HL-60/S4 treated with phorbol 12-myristate 13-acetate at 8.2 ng/mL for 4 days and 3 days (cell line): ENCODE measurements around the gene GDPD5.

Experiments used
- in situ Hi-C: fragments of 300-500 bp; cut with MboI; formaldehyde crosslinking; loops from 2 replicates; pipeline ENCODE4 v1.15.0; 2022; ENCODE audit warnings: low sequenced_read_pairs

The GDPD5 gene

GRCh38 chr11:75516886-75517285, 8.9 kb downstream of the GDPD5 start:
- in situ Hi-C loops: no loop called here

DNA sequence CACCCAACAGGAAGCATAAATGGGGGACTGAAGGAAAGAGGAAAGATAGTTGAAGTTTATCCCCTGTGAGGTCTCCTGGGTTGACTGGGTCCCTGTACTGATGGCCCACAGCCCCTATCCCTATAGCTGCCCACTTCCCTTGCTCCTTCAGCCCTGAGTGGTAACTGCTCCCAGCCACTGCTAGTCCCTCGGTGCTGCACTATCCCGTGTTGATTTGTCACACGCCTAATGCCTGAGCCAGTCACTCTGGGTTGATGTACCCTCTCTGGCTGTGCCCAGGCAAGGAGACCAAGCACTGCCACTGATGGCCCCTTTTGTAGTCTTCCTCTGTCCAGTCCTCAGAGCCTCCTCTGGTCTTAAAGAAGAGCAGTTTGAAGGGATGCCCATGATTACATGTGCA, 9.6 kb downstream of the GDPD5 start:
- in situ Hi-C loops: no loop called here

DNA sequence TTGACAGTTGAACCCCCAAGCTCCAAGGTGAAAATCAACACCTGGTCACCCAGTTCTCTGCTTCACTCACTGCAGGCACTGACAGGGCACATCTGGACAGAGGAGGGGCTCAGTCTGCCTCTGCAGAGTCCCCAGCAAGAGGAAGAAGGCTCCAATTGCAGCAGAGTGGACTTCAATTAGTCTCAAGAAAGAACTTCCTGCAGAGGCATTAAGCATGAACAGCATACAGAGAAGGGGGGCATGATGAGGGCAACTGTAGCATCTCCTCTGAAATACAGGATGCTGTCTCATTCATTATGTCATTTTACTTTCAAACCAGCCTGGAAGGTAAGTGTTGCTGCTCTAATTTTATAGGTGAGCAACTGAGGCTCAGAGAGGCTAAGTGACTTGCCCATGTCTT, 11.1 kb downstream of the GDPD5 start:
- in situ Hi-C loops: no loop called here

GRCh38 chr11:75513250-75513649, 12.5 kb downstream of the GDPD5 start:
- in situ Hi-C loops: no loop called here

- in situ Hi-C loops: no loop called here
These were observed 15.1 kb downstream of the GDPD5 start for GRCh38 chr11:75510723-75511019.

GRCh38 chr11:75510004-75510722, 15.6 kb downstream of the GDPD5 start:
- in situ Hi-C loops: no loop called here

DNA sequence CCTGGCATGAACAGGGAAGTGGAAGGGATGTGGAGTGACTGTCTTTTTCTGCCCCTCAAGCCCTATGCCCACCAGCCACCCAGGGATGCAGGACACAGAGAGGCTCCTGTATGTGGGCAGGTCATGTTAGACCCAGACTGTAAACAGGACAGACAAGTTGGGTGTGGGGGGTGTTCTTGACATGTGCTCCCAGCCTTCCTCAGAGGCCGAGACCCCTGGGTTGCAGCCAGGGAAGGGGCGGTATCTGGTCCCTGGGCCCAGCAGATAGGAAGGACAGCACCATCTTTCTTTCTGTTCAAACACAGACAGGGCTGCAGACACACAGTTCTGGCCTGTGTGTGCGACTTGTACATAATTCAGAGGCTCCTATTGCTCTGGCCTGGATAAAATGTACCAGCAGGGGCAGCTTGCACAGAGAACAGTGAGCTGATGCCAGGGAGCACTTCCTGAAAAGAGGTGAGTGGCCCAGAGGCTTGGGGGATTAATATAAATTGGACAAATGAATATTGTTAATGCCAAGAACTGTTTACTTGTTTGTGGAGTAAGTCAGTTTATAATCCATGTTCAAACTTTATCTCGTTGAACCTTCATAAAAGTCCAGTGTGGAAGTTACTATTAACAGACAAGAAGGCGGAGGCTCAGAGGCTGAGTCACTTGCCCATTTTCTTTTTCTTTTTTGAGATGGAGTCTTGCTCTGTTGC, 16.6 kb downstream of the GDPD5 start:
- in situ Hi-C loops: no loop called here

GRCh38 chr11:75508051-75508561, 17.6 kb downstream of the GDPD5 start:
- in situ Hi-C loops: no loop called here

DNA sequence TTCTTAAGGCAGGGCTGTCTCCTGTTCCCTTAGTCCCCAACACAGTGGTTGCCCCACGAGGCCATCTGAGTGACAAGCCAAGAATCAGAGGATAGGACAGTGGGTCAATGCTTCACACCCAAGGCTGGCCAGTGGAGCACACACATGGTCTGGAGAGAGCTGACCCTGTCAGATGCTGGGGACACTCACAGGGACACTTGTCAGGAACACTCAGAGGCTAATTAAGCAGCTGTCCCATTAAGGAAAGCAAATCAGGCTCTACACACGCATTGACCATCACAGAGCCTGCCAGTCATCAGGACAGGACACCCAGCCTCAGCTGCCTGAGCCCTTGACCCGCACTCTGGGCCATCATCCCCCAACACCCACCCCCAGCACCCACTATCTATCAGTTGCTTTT, 18.2 kb downstream of the GDPD5 start:
- in situ Hi-C loops: no loop called here

- in situ Hi-C loops: no loop called here
These were observed 18.9 kb downstream of the GDPD5 start for GRCh38 chr11:75506827-75507226.

DNA sequence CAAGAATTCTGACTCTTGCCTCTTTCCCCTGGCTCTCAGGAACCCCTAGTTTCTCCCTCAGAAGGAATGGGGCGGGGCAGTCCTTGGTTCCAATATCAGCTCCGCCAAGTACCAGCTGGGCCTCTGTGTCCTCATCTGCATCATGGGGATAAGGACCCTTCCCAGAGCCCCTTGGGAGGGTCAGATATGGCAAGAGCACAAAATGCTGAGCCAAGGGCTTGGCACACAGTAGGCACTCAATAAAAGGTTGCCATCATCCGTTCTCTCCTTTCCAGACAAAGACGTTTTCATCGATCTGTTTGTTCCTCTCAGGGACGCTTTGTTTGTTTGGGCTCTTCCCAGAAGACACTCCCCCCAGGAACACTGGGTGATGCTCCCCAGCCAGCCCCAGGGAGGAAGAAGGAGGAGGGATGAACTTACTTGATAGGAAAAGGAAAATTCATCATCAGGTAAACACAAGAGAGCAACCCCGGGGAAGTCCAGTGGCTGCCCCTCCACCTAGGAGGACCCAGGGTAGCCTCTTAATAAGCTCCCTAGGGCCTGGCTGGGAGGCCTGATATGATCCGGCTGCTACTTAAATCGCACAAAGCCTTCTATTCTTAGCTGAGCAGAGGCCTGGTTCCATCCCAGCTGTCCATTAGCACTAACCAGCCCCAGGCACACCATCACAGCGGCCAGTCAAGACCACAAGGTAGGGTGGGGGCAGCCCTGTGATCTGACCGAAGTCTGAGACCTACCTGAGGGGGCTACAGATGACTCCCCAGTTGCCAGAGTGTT, 19.6 kb downstream of the GDPD5 start:
- in situ Hi-C loops: no loop called here

- in situ Hi-C loops: no loop called here
These were observed 21.2 kb downstream of the GDPD5 start for GRCh38 chr11:75504501-75504900.

DNA sequence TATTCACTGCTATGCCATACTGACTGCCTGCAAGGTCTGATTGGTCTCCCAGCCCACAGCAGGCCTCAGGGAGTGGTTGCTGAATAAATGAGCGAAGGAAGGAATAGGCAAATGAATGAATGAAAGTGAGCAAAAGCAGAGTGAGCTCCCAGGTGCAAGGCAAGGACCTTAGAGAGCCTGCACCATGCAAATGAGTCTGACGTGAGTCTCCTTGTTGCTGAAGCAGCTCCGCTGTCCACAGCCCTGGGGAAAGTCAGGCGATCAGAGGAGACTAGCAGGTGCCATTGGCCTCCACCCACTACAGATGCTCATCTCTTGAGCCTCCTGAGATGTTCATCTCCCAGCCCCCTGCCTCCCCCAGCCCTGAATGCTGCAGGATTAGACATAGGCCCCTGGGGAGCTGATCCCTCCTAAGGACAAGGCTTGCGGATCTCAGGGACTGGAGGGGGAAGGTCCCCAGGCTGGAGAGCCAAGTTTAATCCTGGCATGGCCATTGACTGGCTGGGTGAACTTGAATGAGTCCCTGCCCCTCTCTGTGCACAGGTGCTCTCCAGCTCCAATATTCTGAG, 22.1 kb downstream of the GDPD5 start:
- in situ Hi-C loops: no loop called here

GRCh38 chr11:75502138-75502537, 23.6 kb downstream of the GDPD5 start:
- in situ Hi-C loops: no loop called here

GRCh38 chr11:75500742-75501141, 25.0 kb downstream of the GDPD5 start:
- in situ Hi-C loops: no loop called here

- in situ Hi-C loops: no loop called here
These were observed 26.1 kb downstream of the GDPD5 start for GRCh38 chr11:75499423-75500190.

- in situ Hi-C loops: no loop called here
These were observed 27.0 kb downstream of the GDPD5 start for GRCh38 chr11:75498556-75499255.

DNA sequence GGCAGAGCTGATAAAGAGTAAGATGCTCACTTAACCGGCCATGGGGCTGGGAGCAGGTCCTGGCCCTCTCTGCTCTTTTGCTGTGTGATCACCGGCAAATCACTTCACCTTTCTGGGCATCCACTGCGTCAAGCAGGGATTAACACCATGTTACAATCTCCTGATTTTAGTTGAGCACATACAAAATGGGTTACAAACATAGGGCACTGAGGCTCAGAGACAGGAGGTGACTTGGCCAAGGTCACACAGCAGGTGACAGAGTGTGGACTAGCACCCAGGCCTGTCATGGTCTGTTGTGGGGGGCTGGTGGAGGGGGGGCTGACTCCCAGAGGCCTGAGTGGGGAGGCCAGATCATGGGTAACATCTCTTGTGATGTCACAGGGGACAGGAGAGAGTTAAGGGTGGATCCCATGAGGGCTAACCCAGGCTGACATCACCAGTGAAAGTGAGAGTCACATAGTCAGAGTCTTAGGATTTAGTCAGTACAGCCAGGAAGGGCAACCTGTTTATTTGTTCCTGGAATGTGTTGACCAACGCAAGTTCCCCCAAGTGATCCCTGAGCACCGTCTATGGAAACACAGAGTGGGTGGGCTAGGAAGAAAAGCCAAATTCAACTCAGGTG, 27.8 kb downstream of the GDPD5 start:
- in situ Hi-C loops: no loop called here

DNA sequence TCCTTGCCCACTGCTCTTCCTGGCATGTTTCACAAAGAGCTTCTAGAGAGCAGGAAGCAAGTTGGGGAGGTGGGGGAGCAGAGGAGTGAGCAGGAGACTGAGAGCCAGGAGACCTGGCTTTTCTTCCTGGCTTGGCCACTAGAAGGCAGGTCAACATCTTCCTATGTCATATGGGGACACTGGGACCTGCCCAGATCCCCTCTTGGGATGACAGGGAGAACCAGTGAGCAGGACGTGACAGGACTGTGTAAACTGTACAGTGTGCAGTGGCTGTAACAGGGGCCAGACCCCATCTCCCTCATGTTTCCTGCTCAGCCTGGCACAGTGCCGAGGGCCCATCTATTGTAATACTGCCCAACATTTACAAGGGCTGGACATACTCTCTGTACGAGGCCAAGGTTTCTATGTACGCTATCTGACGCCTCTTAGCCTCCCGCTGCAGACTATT, 29.4 kb downstream of the GDPD5 start:
- in situ Hi-C loops: no loop called here
